Measurements from ENCODE around the gene MAPK4.

Gene MAPK4

GRCh38 chr18:50721451-50722120 is 161.7 kb downstream of the MAPK4 start:
- DNase-seq (ENCODE audit: low read depth), result no peak

GRCh38 chr18:50722311-50722710 is 162.4 kb downstream of the MAPK4 start:
- DNase-seq (ENCODE audit: low read depth), result no peak

- no peak for DNase-seq (ENCODE audit: low read depth)
Measured at GRCh38 chr18:50724751-50725151, 164.9 kb downstream of the MAPK4 start.

GRCh38 chr18:50726960-50727589 is 167.2 kb downstream of the MAPK4 start:
- DNase-seq (ENCODE audit: low read depth), result no peak

- DNase-seq (ENCODE audit: low read depth), result no peak
Measured at GRCh38 chr18:50727721-50728471, 168.0 kb downstream of the MAPK4 start.

GRCh38 chr18:50729376-50729775 is 169.5 kb downstream of the MAPK4 start:
- no peak for DNase-seq (ENCODE audit: low read depth)

- DNase-seq (ENCODE audit: low read depth), result no peak
Measured at GRCh38 chr18:50729986-50730385, 170.1 kb downstream of the MAPK4 start.

- no peak for DNase-seq (ENCODE audit: low read depth)
Measured at GRCh38 chr18:50734342-50734741, 174.5 kb downstream of the MAPK4 start.

- no peak for DNase-seq (ENCODE audit: low read depth)
Measured at GRCh38 chr18:50734886-50735285, 175.0 kb downstream of the MAPK4 start.

- no peak for DNase-seq (ENCODE audit: low read depth)
Measured at GRCh38 chr18:50737127-50737526, 177.2 kb downstream of the MAPK4 start.

- no peak for DNase-seq (ENCODE audit: low read depth)
Measured at GRCh38 chr18:50738098-50738757, 178.3 kb downstream of the MAPK4 start.

GRCh38 chr18:50742952-50743351 is 183.1 kb downstream of the MAPK4 start:
- no peak for DNase-seq (ENCODE audit: low read depth)

GRCh38 chr18:50744253-50744652 is 184.4 kb downstream of the MAPK4 start:
- no peak for DNase-seq (ENCODE audit: low read depth)

GRCh38 chr18:50745945-50746344 is 186.1 kb downstream of the MAPK4 start:
- no peak for DNase-seq (ENCODE audit: low read depth)

GRCh38 chr18:50747849-50748242 is 188.0 kb downstream of the MAPK4 start:
- no peak for DNase-seq (ENCODE audit: low read depth)

- no peak for DNase-seq (ENCODE audit: low read depth)
Measured at GRCh38 chr18:50748243-50749229, 188.6 kb downstream of the MAPK4 start.

- DNase-seq (ENCODE audit: low read depth), result no peak
Measured at GRCh38 chr18:50749421-50749820, 189.5 kb downstream of the MAPK4 start.

GRCh38 chr18:50749945-50750344 is 190.1 kb downstream of the MAPK4 start:
- DNase-seq (ENCODE audit: low read depth), result no peak

- no peak for DNase-seq (ENCODE audit: low read depth)
Measured at GRCh38 chr18:50750546-50750945, 190.7 kb downstream of the MAPK4 start.

- DNase-seq (ENCODE audit: low read depth), result no peak
Measured at GRCh38 chr18:50751490-50751889, 191.6 kb downstream of the MAPK4 start.

- no peak for DNase-seq (ENCODE audit: low read depth)
Measured at GRCh38 chr18:50751947-50752346, 192.1 kb downstream of the MAPK4 start.
